ENCODE measurements around the gene TMEM151B. TPM values are rescaled to one million over a fixed set of nuclear protein-coding genes. Genes with fewer than 3 reads are reported as not detected.

TMEM151B gene
- total RNA-seq, 4 donors from 2014 or later: 0.27 to 0.57 TPM; not detected in 2

GRCh38 chr6:44226368-44227147 lies 43.7 kb upstream of the TMEM151B start:
- Histone ChIP-seq H3K9me3 (no peaks in the 10 kb centered on the region), H3K27ac (peak overlapping the region in 1 of 4 donors; percentile 45), H3K4me3 (peak overlapping the region in 1 of 4 donors; percentile 6), H3K27me3 (no peaks in the 10 kb centered on the region), H3K4me1 (peaks cover 0 to 56% (median 5%) of the 10 kb centered on the region in 4 donors), H3K36me3 (no peaks in the 10 kb centered on the region)
- no peak for DNase-seq
- TF ChIP-seq, protein P1, sequence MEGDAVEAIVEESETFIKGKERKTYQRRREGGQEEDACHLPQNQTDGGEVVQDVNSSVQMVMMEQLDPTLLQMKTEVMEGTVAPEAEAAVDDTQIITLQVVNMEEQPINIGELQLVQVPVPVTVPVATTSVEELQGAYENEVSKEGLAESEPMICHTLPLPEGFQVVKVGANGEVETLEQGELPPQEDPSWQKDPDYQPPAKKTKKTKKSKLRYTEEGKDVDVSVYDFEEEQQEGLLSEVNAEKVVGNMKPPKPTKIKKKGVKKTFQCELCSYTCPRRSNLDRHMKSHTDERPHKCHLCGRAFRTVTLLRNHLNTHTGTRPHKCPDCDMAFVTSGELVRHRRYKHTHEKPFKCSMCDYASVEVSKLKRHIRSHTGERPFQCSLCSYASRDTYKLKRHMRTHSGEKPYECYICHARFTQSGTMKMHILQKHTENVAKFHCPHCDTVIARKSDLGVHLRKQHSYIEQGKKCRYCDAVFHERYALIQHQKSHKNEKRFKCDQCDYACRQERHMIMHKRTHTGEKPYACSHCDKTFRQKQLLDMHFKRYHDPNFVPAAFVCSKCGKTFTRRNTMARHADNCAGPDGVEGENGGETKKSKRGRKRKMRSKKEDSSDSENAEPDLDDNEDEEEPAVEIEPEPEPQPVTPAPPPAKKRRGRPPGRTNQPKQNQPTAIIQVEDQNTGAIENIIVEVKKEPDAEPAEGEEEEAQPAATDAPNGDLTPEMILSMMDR (IDR thresholded peaks at IDR 0.05): no peak
- TF ChIP-seq POLR2A (IDR thresholded peaks at IDR 0.05): no peak

DNA sequence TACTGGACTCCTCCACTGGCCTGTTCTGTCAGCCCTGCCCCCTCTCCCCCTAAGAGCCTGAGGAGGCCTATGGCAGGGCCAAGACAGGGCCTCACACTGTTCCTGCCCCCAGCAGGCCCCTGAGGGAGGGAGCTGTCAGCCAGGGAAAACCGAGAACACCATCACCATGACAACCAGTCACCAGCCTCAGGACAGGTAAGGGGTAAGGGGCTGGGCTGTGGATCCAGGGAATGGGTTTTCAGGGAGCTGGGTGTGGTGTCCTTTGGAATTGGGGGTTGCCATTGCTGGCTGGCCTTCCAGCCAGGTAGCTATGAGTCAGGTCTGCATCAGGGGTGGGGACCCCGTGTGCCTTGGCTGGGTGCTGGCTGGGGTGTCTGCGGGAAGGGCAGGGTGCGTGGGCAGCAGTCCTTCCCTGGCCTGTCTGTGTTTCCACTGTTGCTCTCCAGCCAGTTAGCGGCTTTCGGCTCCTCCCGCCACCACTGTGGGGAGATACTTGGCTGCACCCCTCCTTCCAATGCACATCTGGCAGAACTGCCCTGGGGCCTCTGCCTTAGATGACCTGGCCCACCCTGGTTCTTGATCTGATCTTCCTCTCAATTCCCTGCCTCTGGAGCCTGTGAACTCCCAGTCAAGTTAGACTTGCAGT lies 43.0 kb upstream of the TMEM151B start:
- H3K9me3 ChIP-seq: no peaks in the 10 kb centered on the region
- no peak for TF ChIP-seq POLR2A (IDR thresholded peaks at IDR 0.05)
- TF ChIP-seq, protein P1 (IDR thresholded peaks at IDR 0.05): no peak
- H3K4me3 ChIP-seq: peak overlapping the region in 1 of 4 donors; percentile 6
- H3K36me3 ChIP-seq: no peaks in the 10 kb centered on the region
- DNase-seq: no peak
- peaks cover 0 to 49% (median 3%) of the 10 kb centered on the region in 4 donors for H3K4me1 ChIP-seq
- H3K27me3 ChIP-seq: no peaks in the 10 kb centered on the region
- peak overlapping the region in 1 of 4 donors; percentile 45 for H3K27ac ChIP-seq

GRCh38 chr6:44228031-44228430 lies 42.2 kb upstream of the TMEM151B start:
- H3K9me3 ChIP-seq: no peaks in the 10 kb centered on the region
- H3K27ac ChIP-seq: no peak overlapping the region
- no peaks in the 10 kb centered on the region for H3K36me3 ChIP-seq
- no peak for DNase-seq
- H3K27me3 ChIP-seq: no peaks in the 10 kb centered on the region
- peaks cover 0 to 41% (median under 1%) of the 10 kb centered on the region in 4 donors for H3K4me1 ChIP-seq
- H3K4me3 ChIP-seq: no peak overlapping the region
- no peak for TF ChIP-seq POLR2A (IDR thresholded peaks at IDR 0.05)
- TF ChIP-seq, protein P1 (IDR thresholded peaks at IDR 0.05): no peak

DNA sequence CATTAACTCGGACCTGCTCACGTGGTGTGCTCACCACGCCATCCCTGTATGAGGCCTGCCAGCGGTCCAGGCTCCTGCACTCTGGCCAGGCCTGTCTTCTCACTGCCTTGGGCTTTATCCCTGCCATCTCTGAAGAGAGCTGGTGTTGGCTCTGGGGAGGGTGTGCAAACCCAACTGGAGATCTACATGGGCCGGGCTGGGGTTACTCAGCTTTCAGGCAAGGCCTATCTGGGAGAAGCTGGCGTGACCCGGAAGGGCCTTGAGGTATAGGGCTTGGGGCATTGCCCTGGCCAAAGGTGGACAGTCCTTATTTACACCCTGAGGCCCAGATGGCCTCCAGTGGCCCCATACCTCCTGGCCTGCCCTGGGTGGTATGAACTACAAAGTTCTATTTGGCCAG lies 41.8 kb upstream of the TMEM151B start:
- no peaks in the 10 kb centered on the region for H3K27me3 ChIP-seq
- no peak for TF ChIP-seq POLR2A (IDR thresholded peaks at IDR 0.05)
- TF ChIP-seq, protein P1 (IDR thresholded peaks at IDR 0.05): no peak
- no peak overlapping the region for H3K27ac ChIP-seq
- H3K4me1 ChIP-seq: peaks cover 0 to 43% (median 0%) of the 10 kb centered on the region in 4 donors
- H3K9me3 ChIP-seq: no peaks in the 10 kb centered on the region
- no peak overlapping the region for H3K4me3 ChIP-seq
- no peaks in the 10 kb centered on the region for H3K36me3 ChIP-seq
- DNase-seq: no peak

GRCh38 chr6:44228836-44229235 lies 41.4 kb upstream of the TMEM151B start:
- Histone ChIP-seq H3K4me3 (no peak overlapping the region), H3K4me1 (peaks cover 0 to 43% (median 0%) of the 10 kb centered on the region in 4 donors), H3K27me3 (no peaks in the 10 kb centered on the region), H3K36me3 (no peaks in the 10 kb centered on the region), H3K9me3 (no peaks in the 10 kb centered on the region), H3K27ac (no peak overlapping the region)
- DNase-seq: no peak
- TF ChIP-seq POLR2A (IDR thresholded peaks at IDR 0.05): no peak
- TF ChIP-seq, protein P1 (IDR thresholded peaks at IDR 0.05): no peak
